WTC11 (cell line): Measurements from ENCODE around the gene AKAP10.

Source experiments
- AFF4 ChIP-seq: sonication (generic); formaldehyde crosslinking; IDR thresholded peaks from 2 replicates; pipeline ENCODE4 v1.8.1; 2023; ENCODE audit warnings: mild to moderate bottlenecking, missing genetic modification reagents, borderline replicate concordance
- ATF6 ChIP-seq: sonication (generic); formaldehyde crosslinking; IDR thresholded peaks from 2 replicates; pipeline ENCODE4 v1.8.1; 2023; ENCODE audit warnings: mild to moderate bottlenecking, missing genetic modification reagents
- CTCF ChIP-seq: fragments of 200-600 bp; IDR thresholded peaks from 2 replicates; pipeline ENCODE4 v1.8.0; 2022; ENCODE audit warnings: antibody characterized with exemption
- E2F4 ChIP-seq: sonication (generic); formaldehyde crosslinking; IDR thresholded peaks from 2 replicates; pipeline ENCODE4 v1.8.1; 2022; ENCODE audit warnings: low read depth, mild to moderate bottlenecking, moderate library complexity, missing genetic modification reagents, borderline replicate concordance
- FOXJ3 ChIP-seq: sonication (generic); formaldehyde crosslinking; IDR thresholded peaks from 2 replicates; pipeline ENCODE4 v1.9.0; 2021; ENCODE audit warnings: missing genetic modification reagents, mild to moderate bottlenecking, borderline replicate concordance
- FOXP1 ChIP-seq: sonication (generic); formaldehyde crosslinking; IDR thresholded peaks from 2 replicates; pipeline ENCODE4 v1.8.0; 2022; ENCODE audit warnings: missing genetic modification reagents, mild to moderate bottlenecking, moderate library complexity, borderline replicate concordance
- NR2C2 ChIP-seq: sonication (generic); formaldehyde crosslinking; IDR thresholded peaks from 2 replicates; pipeline ENCODE4 v1.8.0; 2022; ENCODE audit warnings: mild to moderate bottlenecking, missing genetic modification reagents
- TEAD4 ChIP-seq: sonication (generic); formaldehyde crosslinking; IDR thresholded peaks from 2 replicates; pipeline ENCODE4 v1.8.0; 2022; ENCODE audit warnings: mild to moderate bottlenecking, missing genetic modification reagents
- TP53 ChIP-seq: sonication (generic); formaldehyde crosslinking; IDR thresholded peaks from 2 replicates; pipeline ENCODE4 v1.8.1; 2023; ENCODE audit warnings: mild to moderate bottlenecking, missing genetic modification reagents
- USF1 ChIP-seq: sonication (generic); formaldehyde crosslinking; IDR thresholded peaks from 2 replicates; pipeline ENCODE4 v1.8.0; 2022; ENCODE audit warnings: mild to moderate bottlenecking, missing genetic modification reagents
- ZNF121 ChIP-seq: sonication (generic); formaldehyde crosslinking; IDR thresholded peaks from 2 replicates; pipeline ENCODE4 v1.8.0; 2023; ENCODE audit warnings: missing genetic modification reagents

GRCh38 chr17:20009052-20009301 lies 31.3 kb upstream of the AKAP10 start:
- TF ChIP-seq CTCF = peak; percentile 99; the same call in 1 of the 2 replicates
- TF ChIP-seq FOXJ3 (CRISPR knock-in tag) = no peak
- no peak; the same call in 1 of the 2 replicates for TF ChIP-seq FOXP1 (CRISPR knock-in tag)
- no peak for TF ChIP-seq E2F4 (CRISPR knock-in tag)
- no peak for TF ChIP-seq TP53 (CRISPR knock-in tag)
- no peak for TF ChIP-seq ATF6 (CRISPR knock-in tag)
- no peak for TF ChIP-seq ZNF121 (CRISPR knock-in tag)
- no peak for TF ChIP-seq TEAD4 (CRISPR knock-in tag)
- no peak for TF ChIP-seq NR2C2 (CRISPR knock-in tag)
- TF ChIP-seq USF1 (CRISPR knock-in tag) = no peak
- TF ChIP-seq AFF4 = no peak
